ENCODE data around the gene SRD5A3.

- TF ChIP-seq CTCF (IDR thresholded peaks at IDR 0.05) (no peak), POLR2A (IDR thresholded peaks at IDR 0.05) (no peak), POLR2AphosphoS5 (IDR thresholded peaks at IDR 0.05) (no peak), EP300 (IDR thresholded peaks at IDR 0.05; ENCODE audit: low read depth) (no peak)
Measured at GRCh38 chr4:55411621-55412020, 65.6 kb downstream of the SRD5A3 start.
